ENCODE measurements around the gene CENPP.
A peak's percentile ranks its signal among the peaks of the same experiment; 100 is the strongest.
"Not testable (repeated sequence)": the region's sequence is repeated elsewhere in the genome, so short reads cannot be mapped to it uniquely, and the experiment has no call there.

CENPP gene

DNA sequence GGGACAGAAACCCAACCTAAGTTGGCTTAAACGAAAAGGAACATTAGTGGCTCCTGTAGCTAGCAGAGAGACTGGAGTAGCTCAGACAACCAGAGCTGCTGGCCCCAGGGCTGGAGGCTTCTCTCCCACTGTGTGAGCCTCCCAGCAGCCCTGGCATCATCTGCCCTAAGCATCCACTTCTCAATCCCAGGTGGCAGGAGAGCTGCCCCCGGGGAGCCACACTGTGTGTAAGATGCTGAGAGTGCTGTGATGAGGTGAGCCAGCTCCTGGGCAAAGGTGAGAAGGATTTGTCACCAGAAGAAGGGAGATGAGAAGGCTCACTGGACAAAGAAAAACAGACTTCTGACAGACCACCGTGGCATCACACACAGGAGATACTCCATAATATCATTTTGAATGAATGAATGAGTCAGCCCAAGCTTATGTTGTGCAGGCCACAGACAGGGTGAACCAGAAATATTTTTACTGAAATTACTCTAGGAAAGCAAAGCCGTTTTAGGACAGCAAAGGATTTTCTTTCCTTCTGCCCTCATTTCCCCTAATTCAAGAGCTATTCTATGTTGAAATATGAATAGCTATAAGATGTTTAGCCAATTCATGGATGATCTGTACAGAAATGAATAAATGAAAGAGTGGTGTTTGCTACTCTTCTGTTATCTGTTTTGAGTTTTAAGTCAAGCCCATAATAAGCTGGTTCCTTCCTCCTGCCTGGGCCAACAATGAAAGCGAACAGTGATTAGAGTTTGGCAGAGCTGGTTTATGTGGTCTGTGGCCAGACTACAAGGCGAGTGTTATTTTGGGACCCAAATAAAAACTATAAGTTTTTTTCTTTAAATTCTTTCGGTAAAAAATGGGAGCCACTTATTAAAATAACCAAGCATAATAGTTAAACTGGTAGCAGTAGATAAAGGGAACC is 267.5 kb downstream of the CENPP start:
- no peaks in the 10 kb centered on the region for H3K27me3 ChIP-seq (ENCODE audit: control insufficient read depth, insufficient read depth, low read length)
- H3K4me3 ChIP-seq (ENCODE audit: low read length): no peak overlapping the region
- H3K27ac ChIP-seq (ENCODE audit: low read depth, low read length): no peak overlapping the region
- no peak overlapping the region for H3K9ac ChIP-seq (ENCODE audit: low read length)
- H3K36me3 ChIP-seq (ENCODE audit: control insufficient read depth, insufficient read depth, low read length): no peaks in the 10 kb centered on the region
- H3K4me1 ChIP-seq (ENCODE audit: control insufficient read depth, insufficient read depth, low read length): peaks cover 15% of the 10 kb centered on the region

DNA sequence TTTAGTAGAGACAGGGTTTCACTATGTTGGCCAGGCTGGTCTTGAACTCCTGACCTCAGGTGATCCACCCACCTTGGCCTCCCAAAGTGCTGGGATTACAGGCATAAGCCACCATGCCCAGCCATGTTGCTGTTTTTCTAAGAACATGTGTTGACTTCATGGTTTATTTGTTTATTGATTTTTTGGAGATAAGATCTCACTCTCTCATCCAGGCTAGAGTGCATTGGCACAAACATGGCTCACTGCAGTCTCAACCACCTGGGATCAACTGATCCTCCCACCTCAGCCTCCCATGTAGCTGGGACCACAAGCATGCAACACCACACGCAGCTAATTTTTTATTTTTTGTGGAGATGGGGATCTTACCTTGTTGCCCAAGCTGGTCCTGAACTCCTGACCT is 269.3 kb downstream of the CENPP start:
- peaks cover 11% of the 10 kb centered on the region for H3K4me1 ChIP-seq (ENCODE audit: control insufficient read depth, insufficient read depth, low read length)

DNA sequence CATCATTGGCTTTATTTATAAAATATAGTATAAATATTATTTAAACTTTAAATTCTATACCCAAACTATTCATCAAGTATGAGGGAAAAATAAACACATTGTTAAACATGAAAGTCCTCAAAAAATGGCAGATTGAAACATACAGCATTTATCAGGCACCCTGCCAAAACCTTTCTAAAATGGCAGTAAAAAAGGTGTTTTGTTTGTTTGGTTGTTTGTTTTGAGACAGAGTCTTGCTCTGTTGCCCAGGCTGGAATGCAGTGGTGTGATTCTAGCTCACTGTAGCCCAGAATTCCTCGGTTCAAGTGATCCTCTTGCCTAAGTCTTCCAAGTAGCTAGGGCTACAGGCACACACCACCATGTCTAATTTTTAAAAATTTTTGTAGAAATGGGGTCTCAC is 270.2 kb downstream of the CENPP start:
- no peak overlapping the region for H3K27ac ChIP-seq (ENCODE audit: low read depth, low read length)
- peaks cover 14% of the 10 kb centered on the region for H3K4me1 ChIP-seq (ENCODE audit: control insufficient read depth, insufficient read depth, low read length)
- H3K27me3 ChIP-seq (ENCODE audit: control insufficient read depth, insufficient read depth, low read length): no peaks in the 10 kb centered on the region

More for the DNA sequence above, 269.3 kb downstream of the CENPP start:
- not testable (repeated sequence) for H3K9ac ChIP-seq (ENCODE audit: low read length); H3K36me3 ChIP-seq (ENCODE audit: control insufficient read depth, insufficient read depth, low read length); H3K27ac ChIP-seq (ENCODE audit: low read depth, low read length); H3K4me3 ChIP-seq (ENCODE audit: low read length); H3K27me3 ChIP-seq (ENCODE audit: control insufficient read depth, insufficient read depth, low read length)

DNA sequence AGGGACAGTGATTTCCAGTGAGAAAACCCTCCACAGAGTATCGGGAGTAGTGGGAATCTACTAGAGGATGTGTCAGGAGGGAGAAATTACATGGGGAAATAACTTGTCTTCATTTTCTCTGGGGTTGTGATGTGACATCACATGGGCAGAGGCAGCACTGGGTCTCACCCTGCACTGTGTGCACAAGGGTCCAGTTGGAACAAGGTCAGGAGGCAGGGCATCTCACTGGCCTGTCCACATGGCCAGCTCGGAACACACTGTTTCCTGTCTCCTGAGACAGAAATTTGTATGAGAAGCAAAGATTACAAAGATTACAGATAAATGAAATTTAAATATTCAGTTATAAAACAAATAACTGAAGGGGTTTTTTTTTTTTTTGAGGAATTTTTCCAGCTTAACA is 272.6 kb downstream of the CENPP start:
- Histone ChIP-seq H3K27ac (ENCODE audit: low read depth, low read length) (no peak overlapping the region), H3K9ac (ENCODE audit: low read length) (no peak overlapping the region), H3K4me3 (ENCODE audit: low read length) (no peak overlapping the region), H3K4me1 (ENCODE audit: control insufficient read depth, insufficient read depth, low read length) (peaks cover 21% of the 10 kb centered on the region), H3K27me3 (ENCODE audit: control insufficient read depth, insufficient read depth, low read length) (no peaks in the 10 kb centered on the region), H3K36me3 (ENCODE audit: control insufficient read depth, insufficient read depth, low read length) (no peaks in the 10 kb centered on the region)

More for the DNA sequence above, 270.2 kb downstream of the CENPP start:
- H3K4me3 ChIP-seq (ENCODE audit: low read length): no peak overlapping the region
- no peaks in the 10 kb centered on the region for H3K36me3 ChIP-seq (ENCODE audit: control insufficient read depth, insufficient read depth, low read length)
- no peak overlapping the region for H3K9ac ChIP-seq (ENCODE audit: low read length)

DNA sequence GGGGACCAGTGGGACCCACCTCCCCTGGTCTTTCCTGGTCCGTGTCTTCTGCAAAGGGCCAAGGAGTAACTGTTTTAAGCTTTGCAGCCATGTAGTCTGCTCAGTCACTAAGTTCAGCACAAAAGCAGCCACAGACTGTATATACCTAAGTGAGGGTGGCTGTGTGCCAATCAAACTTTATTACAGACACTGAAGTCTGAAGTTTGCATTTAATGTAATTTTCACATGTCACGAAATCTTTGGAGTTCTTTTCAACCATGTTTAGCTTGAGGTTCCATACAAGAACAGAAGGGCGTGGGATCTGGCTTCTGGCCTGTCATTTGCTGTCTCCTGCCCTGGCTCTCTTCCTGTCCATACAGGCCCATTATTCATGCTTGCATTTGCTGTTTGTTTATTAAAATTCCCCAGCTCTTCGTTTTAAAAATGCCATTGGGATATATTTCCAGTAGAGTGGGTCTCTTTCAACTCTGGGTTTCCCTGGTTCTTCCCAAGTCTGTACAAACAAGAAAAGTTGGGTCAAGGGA is 274.2 kb downstream of the CENPP start:
- no peaks in the 10 kb centered on the region for H3K36me3 ChIP-seq (ENCODE audit: control insufficient read depth, insufficient read depth, low read length)

DNA sequence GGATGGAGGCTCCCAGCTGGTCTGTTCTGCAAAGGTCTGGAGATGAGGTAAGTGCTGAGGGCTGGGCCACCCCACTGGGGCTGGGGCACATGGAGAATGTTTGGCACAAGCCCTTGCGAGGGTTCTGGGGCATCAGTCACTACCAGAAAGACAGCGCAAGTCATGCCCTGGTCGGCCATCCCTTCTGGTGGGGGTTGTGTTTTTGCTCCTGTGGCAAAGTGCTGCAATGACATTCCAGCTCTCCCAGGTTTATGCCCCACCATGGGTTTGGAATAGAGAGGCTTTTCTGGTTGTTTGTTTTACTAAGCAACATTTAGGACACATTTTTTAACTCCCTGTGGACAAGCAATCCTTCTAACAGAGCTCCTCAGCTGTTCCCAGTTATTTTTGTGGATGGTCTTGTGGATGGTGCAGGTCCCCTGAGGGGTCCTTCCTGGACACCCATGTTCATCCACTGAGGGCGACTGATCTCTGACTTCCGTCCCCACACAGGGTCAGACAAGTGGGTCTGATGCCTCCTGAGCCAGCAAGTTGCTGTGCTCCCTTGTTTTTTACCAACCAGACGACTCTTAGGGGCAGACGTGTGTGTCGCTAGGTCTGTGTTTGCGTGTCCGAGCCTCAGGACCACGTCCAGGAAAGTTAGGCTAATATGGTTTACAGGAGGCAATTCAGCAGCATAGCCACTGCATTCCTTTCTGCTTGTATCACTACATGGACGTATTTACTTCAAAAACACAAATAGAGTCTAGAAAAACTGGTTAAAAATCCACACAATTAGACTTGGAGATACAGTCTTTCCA is 274.9 kb downstream of the CENPP start:
- Histone ChIP-seq H3K4me1 (ENCODE audit: control insufficient read depth, insufficient read depth, low read length) (peaks cover 18% of the 10 kb centered on the region), H3K9ac (ENCODE audit: low read length) (no peak overlapping the region), H3K27me3 (ENCODE audit: control insufficient read depth, insufficient read depth, low read length) (no peaks in the 10 kb centered on the region), H3K27ac (ENCODE audit: low read depth, low read length) (peak overlapping the region; percentile 68), H3K4me3 (ENCODE audit: low read length) (no peak overlapping the region), H3K36me3 (ENCODE audit: control insufficient read depth, insufficient read depth, low read length) (no peaks in the 10 kb centered on the region)

More for the DNA sequence above, 274.2 kb downstream of the CENPP start:
- Histone ChIP-seq H3K9ac (ENCODE audit: low read length) (no peak overlapping the region), H3K4me1 (ENCODE audit: control insufficient read depth, insufficient read depth, low read length) (peaks cover 18% of the 10 kb centered on the region), H3K27ac (ENCODE audit: low read depth, low read length) (peak overlapping the region; percentile 68), H3K27me3 (ENCODE audit: control insufficient read depth, insufficient read depth, low read length) (no peaks in the 10 kb centered on the region), H3K4me3 (ENCODE audit: low read length) (no peak overlapping the region)

DNA sequence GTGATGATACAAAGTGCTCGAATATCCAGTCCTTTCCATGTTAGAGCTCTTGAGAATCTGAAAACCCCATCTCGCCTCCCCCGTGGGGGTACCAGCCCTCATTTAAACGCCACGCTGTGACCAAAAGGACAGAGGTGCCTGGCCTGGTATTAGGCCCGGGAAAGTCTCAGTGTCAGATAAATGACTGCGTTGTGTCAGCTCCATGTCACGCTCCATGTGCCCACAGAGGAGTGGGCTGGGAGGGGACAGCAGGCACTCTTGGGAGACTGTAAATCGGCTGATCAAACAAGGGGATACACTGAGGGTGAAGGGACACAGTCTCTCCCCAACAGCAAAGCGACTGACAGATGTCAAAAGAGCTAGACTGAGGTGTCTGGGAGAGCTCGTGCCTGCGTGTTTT is 275.7 kb downstream of the CENPP start:
- no peaks in the 10 kb centered on the region for H3K27me3 ChIP-seq (ENCODE audit: control insufficient read depth, insufficient read depth, low read length)
- H3K36me3 ChIP-seq (ENCODE audit: control insufficient read depth, insufficient read depth, low read length): no peaks in the 10 kb centered on the region
- peak overlapping the region; percentile 68 for H3K27ac ChIP-seq (ENCODE audit: low read depth, low read length)
- H3K4me1 ChIP-seq (ENCODE audit: control insufficient read depth, insufficient read depth, low read length): peaks cover 18% of the 10 kb centered on the region
- no peak overlapping the region for H3K4me3 ChIP-seq (ENCODE audit: low read length)
- no peak overlapping the region for H3K9ac ChIP-seq (ENCODE audit: low read length)

DNA sequence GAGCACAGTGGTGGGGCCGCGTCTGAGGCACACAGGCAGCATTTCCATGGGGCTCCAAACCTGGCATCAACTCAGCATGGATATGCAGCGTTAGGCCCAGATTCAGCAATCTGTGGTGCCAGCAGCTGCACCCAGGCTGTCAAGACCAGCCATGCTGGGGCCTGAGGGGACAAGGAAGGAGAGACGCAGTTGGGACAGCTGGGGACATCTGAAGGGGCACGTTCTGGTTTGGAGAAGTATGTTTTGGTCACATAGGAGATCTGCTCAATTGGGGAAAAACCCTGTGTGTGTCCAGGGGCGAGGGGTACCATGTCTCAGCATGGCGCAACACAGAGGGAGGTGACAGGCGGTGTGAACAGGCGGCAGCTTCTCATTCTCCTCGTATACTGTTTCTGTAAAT is 276.7 kb downstream of the CENPP start:
- no peak overlapping the region for H3K9ac ChIP-seq (ENCODE audit: low read length)
- peaks cover 18% of the 10 kb centered on the region for H3K4me1 ChIP-seq (ENCODE audit: control insufficient read depth, insufficient read depth, low read length)
- H3K36me3 ChIP-seq (ENCODE audit: control insufficient read depth, insufficient read depth, low read length): no peaks in the 10 kb centered on the region
- H3K27ac ChIP-seq (ENCODE audit: low read depth, low read length): no peak overlapping the region
- H3K27me3 ChIP-seq (ENCODE audit: control insufficient read depth, insufficient read depth, low read length): no peaks in the 10 kb centered on the region
- H3K4me3 ChIP-seq (ENCODE audit: low read length): no peak overlapping the region

DNA sequence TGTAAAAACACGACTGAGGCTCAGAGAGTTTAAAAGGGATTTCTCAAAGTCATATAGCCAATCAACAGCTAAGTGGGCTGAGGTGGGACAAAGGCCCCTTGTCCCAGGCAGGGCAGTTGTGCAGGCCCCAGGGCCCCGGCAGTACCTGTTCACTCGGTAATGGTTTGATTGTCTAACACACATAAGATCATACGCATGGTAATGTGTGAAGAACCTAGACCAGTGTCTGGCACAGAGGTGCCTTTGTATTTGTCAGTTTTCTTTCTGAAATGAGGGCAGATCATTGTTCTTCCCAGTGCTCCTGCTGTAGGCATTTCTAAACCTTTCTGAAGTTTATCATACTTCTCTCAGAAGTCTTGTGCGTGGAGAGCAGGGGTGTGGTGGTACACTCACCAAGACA is 277.3 kb downstream of the CENPP start:
- Histone ChIP-seq H3K27ac (ENCODE audit: low read depth, low read length) (no peak overlapping the region), H3K36me3 (ENCODE audit: control insufficient read depth, insufficient read depth, low read length) (no peaks in the 10 kb centered on the region), H3K4me1 (ENCODE audit: control insufficient read depth, insufficient read depth, low read length) (peaks cover 25% of the 10 kb centered on the region), H3K4me3 (ENCODE audit: low read length) (no peak overlapping the region), H3K27me3 (ENCODE audit: control insufficient read depth, insufficient read depth, low read length) (no peaks in the 10 kb centered on the region), H3K9ac (ENCODE audit: low read length) (no peak overlapping the region)

DNA sequence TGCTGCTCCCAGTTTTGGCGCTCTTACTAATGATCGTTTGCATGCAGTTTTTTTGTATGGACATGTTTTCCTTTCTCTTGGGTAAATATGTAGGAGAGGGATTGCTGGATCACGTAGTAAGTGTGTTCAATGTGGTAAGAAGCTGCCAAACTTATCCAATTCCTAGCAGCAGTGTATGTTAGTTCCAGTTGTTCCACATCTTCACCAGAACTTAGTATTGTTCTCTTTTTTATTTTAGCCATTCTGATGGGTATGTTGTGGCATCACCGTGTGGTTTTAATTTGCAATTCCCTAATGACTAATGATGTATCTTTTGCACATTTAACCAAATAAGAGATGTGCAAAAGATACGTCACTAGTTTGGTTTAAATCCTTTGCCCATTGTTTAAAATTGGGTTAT is 278.2 kb downstream of the CENPP start:
- Histone ChIP-seq H3K36me3 (ENCODE audit: control insufficient read depth, insufficient read depth, low read length) (no peaks in the 10 kb centered on the region), H3K27ac (ENCODE audit: low read depth, low read length) (no peak overlapping the region), H3K9ac (ENCODE audit: low read length) (no peak overlapping the region), H3K4me3 (ENCODE audit: low read length) (no peak overlapping the region), H3K4me1 (ENCODE audit: control insufficient read depth, insufficient read depth, low read length) (peaks cover 34% of the 10 kb centered on the region), H3K27me3 (ENCODE audit: control insufficient read depth, insufficient read depth, low read length) (no peaks in the 10 kb centered on the region)

DNA sequence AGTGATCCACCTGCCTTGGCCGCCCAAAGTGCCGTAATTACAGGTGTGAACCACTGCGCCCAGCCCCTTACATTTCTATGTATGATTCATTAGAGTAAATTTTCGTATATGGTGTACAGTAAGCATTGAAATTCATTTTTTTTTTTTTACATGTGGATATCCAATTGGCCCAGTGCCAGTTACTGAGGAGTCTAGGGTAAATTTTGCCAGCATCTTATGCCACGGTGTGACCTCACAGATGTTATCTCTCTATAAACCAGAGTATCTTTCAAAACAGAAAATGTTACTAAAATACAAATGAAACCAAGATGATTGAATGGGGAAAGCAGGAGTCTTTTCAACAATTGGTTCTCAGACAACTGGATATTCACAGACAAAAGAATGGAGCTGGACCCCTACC is 279.5 kb downstream of the CENPP start:
- H3K27ac ChIP-seq (ENCODE audit: low read depth, low read length): no peak overlapping the region

DNA sequence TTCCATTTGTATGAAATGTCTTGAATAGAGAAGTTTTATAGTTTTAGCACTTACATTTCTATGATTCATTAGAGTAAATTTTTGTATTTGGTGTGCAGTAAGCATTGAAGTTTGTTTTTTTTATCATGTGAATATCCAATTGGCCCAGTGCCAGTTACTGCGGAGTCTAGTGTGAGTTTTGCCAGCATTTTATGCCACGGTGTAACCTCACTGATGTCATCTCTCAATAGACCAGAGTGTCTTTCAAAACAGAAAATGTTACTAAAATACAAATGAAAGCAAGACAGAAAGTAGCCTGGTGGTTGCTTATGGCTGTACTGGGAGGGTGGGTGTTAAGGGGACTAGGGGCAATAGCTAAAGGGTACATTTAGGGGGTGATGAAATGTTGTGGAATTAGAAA is 281.3 kb downstream of the CENPP start:
- Histone ChIP-seq H3K9ac (ENCODE audit: low read length) (no peak overlapping the region), H3K36me3 (ENCODE audit: control insufficient read depth, insufficient read depth, low read length) (no peaks in the 10 kb centered on the region), H3K27me3 (ENCODE audit: control insufficient read depth, insufficient read depth, low read length) (no peaks in the 10 kb centered on the region), H3K27ac (ENCODE audit: low read depth, low read length) (peak overlapping the region; percentile 25), H3K4me1 (ENCODE audit: control insufficient read depth, insufficient read depth, low read length) (peaks cover 26% of the 10 kb centered on the region), H3K4me3 (ENCODE audit: low read length) (no peak overlapping the region)

More for the DNA sequence above, 279.5 kb downstream of the CENPP start:
- H3K36me3 ChIP-seq (ENCODE audit: control insufficient read depth, insufficient read depth, low read length): no peaks in the 10 kb centered on the region
- no peak overlapping the region for H3K4me3 ChIP-seq (ENCODE audit: low read length)
- H3K9ac ChIP-seq (ENCODE audit: low read length): no peak overlapping the region
- H3K4me1 ChIP-seq (ENCODE audit: control insufficient read depth, insufficient read depth, low read length): peaks cover 34% of the 10 kb centered on the region
- no peaks in the 10 kb centered on the region for H3K27me3 ChIP-seq (ENCODE audit: control insufficient read depth, insufficient read depth, low read length)

All from rectal smooth muscle tissue (tissue), 1 donor.